HG03103 (cell line): ENCODE data around the gene CSNK1A1.
"Not testable (repeated sequence)": the region's sequence is repeated elsewhere in the genome, so short reads cannot be mapped to it uniquely, and the experiment has no call there.

Experiments used
- ATAC-seq: cut with Tn5 transposase; IDR thresholded peaks from one replicate; pipeline ENCODE4 v1.9.1; 2021; ENCODE audit warnings: low read depth; ENCODE audit not compliant: unreplicated experiment

Gene CSNK1A1

GRCh38 chr5:149551227-149552037 lies at the start of gene CSNK1A1:
Gene CSNK1A1, minus strand, starts transcription at chr5:149551439. Its CDS starts 475 bp downstream, at chr5:149550964.
- peak; percentile 89 for ATAC-seq

- no peak for ATAC-seq
These were observed 49.7 kb upstream of the CSNK1A1 start for GRCh38 chr5:149600932-149601331.

GRCh38 chr5:149599375-149599774 lies 48.1 kb upstream of the CSNK1A1 start:
- ATAC-seq = no peak

- ATAC-seq = no peak
These were observed 47.7 kb upstream of the CSNK1A1 start for GRCh38 chr5:149598966-149599365.

- ATAC-seq = not testable (repeated sequence)
These were observed 47.0 kb upstream of the CSNK1A1 start for GRCh38 chr5:149598234-149598633.

- no peak for ATAC-seq
These were observed 46.4 kb upstream of the CSNK1A1 start for GRCh38 chr5:149597618-149598017.

GRCh38 chr5:149596712-149597111 lies 45.5 kb upstream of the CSNK1A1 start:
- no peak for ATAC-seq

- ATAC-seq = not testable (repeated sequence)
These were observed 43.9 kb upstream of the CSNK1A1 start for GRCh38 chr5:149595105-149595504.

- no peak for ATAC-seq
These were observed 43.1 kb upstream of the CSNK1A1 start for GRCh38 chr5:149594206-149594895.

- ATAC-seq = no peak
These were observed 42.1 kb upstream of the CSNK1A1 start for GRCh38 chr5:149593370-149593769.

- no peak for ATAC-seq
These were observed 37.7 kb upstream of the CSNK1A1 start for GRCh38 chr5:149588936-149589335.

- ATAC-seq = no peak
These were observed 35.6 kb upstream of the CSNK1A1 start for GRCh38 chr5:149586708-149587318.

GRCh38 chr5:149585910-149586309 lies 34.7 kb upstream of the CSNK1A1 start:
- ATAC-seq = no peak

- no peak for ATAC-seq
These were observed 32.9 kb upstream of the CSNK1A1 start for GRCh38 chr5:149584121-149584520.

GRCh38 chr5:149583394-149583793 lies 32.2 kb upstream of the CSNK1A1 start:
- no peak for ATAC-seq

GRCh38 chr5:149581931-149582768 lies 30.9 kb upstream of the CSNK1A1 start:
- no peak for ATAC-seq

GRCh38 chr5:149581192-149581861 lies 30.1 kb upstream of the CSNK1A1 start, which contains the start of gene ARHGEF37:
Gene ARHGEF37, plus strand, starts transcription at chr5:149581498. Its CDS starts 16,272 bp downstream, at chr5:149597770.
- ATAC-seq = no peak

- no peak for ATAC-seq
These were observed 29.6 kb upstream of the CSNK1A1 start for GRCh38 chr5:149580808-149581191.

GRCh38 chr5:149578896-149579295 lies 27.7 kb upstream of the CSNK1A1 start:
- no peak for ATAC-seq

- ATAC-seq = no peak
These were observed 24.8 kb upstream of the CSNK1A1 start for GRCh38 chr5:149576021-149576420.
